Raji (cell line): Measurements from ENCODE around the gene ACTN1.

Experiments
- POLR2A ChIP-seq: IDR thresholded peaks from 2 replicates; pipeline ENCODE4 v1.6.1; 2011; ENCODE audit warnings: low read depth, low read length, control low read depth; ENCODE audit not compliant: insufficient read depth

The ACTN1 gene

DNA sequence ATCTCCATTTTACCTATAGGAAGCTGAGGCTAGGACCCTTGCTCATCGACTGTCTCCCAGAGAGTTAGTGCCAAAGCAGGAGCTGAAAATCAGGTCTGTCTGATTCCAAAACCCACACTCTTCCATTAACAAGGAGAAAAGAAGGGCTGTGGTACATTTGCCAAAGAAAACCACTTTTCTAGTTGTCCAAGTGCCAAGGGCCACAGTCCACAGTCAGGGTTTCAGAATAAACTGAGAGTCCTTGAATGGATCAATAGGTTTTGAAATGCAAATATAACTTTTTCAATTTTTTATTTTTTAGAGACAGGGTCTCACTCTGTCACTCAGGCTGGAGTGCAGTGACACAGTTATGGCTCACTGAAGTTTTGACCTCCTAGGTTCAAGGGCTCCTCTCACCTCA, 130.8 kb downstream of the ACTN1 start:
- no peak for TF ChIP-seq POLR2A

DNA sequence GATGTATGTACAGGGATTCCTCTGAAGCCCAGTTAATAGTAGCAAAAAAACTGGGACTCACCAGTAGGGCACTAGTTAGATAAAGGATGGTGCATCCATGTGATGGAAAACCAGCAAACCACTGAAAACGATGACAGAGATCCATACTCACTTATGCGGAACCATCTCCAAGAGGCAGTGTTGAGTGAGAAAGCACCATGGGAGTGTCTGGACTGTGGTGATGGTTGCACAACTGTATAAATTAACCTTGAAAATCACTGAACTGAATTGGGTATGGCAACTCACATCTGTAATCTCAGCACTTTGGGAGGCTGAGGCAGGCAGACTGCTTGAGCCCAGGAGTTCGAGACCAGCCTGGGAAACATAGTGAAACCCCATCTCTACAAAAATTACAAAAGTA, 132.6 kb downstream of the ACTN1 start:
- no peak for TF ChIP-seq POLR2A

DNA sequence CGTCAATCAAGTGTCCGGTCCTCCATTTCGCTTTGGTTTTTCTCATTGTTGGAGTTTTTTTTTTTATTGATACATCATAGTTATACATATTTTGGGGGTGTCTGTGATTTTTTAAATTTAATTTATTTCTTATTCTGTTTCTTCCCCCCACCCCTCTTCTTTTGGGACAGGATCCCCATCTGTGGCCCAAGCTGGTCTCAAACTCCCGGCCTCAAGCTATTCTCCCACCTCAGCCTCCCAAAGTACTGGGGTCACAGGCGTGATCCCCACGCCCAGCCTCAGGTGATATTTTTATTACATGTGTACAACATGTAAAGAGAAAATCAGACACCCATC, 134.9 kb downstream of the ACTN1 start:
- no peak for TF ChIP-seq POLR2A

DNA sequence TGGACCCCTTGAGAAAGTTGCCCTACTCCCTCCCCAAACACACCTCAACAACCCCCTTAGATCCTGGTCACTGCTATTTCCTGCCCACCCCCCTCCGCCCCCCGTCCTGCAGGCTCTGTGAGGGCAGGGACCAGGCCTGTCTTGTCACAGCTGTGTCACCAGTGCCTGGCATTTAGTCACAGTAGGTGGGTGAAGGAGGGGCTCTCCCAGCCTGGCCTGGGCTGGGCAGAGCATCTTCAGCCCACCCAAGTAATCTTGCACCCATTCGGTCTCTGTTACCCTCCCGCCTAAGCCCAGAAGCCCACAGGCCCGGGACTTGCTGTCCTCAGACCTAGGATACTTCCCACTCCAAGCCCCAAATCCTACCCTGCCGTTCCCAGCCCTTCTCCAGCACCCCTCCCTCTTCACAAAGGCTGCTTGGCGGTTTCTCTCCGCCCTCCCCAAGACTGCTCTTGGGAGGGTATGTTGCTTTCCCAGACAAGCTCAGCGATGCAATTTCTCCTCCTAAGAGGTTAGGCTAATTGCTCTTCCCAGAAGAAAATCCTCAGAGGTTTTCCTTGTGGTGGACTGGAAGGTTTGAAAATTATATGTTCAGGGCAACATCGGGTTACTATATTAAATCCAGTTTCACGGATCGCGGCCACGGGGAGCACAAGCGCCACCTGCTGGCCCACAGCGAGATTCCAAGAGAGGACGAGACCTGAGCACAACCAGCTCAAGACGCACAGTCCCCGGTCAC, 135.5 kb downstream of the ACTN1 start:
- TF ChIP-seq POLR2A = no peak

DNA sequence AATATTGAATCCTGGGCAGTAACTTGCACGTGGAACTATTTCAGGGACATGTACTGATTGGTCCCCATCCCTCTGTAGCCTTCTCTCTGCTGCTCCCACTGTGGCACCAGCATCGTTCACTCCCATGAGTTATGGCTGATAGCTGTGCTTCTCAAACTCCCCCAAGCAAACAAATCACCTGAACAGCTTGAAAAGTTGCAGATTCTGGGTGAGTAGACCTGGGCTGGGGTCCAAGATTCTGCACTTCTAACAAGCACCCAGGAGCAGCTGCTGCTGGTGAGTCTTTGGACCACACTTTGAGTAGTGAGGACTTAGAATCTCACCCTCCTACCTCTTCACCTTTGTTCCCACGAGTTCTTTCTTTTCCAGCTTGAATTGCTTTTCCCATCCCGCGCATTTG, 136.8 kb downstream of the ACTN1 start:
- no peak for TF ChIP-seq POLR2A

DNA sequence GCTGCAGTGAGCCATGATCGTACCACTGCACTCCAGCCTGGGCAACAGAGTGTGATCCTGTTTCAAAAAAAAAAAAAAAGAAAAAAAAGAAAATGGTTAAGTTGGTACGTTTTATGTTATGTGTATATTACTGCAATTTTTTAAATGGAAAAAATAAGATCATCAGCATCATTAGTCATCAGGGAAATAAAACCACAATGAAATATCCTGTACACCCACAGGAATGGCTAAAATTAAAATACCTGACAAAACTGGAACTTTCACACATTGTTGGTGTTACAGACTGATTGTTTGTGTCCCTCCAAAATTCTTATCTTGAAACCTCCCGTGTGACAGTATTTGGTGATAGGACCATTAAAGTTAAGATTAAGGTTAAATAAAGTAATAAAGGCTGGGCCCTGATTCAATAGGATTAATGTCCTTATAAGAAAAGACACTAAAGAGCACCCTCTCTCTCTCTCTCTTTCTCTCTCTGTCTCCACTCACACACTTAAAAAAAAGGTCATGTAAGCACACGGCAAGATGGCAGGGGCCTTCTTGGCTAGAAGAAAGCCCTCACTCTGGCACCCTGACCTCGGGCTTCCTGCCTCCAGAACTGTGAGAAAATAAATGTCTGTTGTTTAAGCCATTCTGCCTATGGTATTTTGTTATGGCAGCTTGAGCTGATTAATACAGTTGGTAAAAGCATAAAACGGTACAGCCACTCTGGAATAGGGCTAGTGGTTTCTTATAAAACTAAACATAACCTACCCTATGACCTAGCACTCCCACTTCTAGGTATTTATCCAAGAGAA, 137.9 kb downstream of the ACTN1 start:
- TF ChIP-seq POLR2A = no peak

DNA sequence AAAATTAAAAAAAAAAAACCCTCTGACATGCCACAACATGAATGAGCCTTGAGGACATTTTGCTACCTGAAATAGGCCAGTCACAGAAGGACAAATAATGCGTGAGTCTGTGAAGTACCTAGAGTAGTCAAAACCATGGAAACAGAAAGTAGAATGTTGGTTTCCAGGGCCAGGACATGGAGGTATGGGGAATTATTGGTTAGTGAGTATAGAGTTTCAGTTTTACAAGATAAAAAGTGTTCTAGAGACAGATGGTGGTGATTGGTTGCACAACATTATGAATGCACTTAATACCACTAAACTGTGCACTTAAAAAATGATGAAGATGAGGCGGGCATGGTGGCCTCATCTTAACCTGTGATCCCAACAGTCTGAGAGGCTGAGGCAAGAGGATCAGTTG, 138.6 kb downstream of the ACTN1 start:
- no peak for TF ChIP-seq POLR2A

DNA sequence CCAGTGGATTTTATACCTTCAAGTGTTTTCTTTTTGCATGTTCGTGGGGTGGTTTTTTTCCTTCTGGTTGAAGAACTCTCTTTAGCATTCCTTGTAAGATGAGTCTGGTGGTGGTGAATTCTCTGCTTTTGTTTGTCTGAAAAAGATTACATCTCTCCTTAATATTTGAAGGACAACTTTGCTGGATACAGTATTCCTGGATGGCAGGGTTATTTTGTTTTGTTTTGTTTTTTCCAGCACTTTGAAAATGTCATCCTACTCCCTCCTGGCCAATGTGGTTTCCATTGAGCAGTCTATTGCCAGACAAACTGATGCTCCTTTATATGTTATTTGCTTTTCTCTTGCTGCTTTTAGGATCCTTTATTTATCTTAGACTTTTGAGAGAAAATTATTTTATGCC, 143.0 kb downstream of the ACTN1 start:
- no peak for TF ChIP-seq POLR2A

DNA sequence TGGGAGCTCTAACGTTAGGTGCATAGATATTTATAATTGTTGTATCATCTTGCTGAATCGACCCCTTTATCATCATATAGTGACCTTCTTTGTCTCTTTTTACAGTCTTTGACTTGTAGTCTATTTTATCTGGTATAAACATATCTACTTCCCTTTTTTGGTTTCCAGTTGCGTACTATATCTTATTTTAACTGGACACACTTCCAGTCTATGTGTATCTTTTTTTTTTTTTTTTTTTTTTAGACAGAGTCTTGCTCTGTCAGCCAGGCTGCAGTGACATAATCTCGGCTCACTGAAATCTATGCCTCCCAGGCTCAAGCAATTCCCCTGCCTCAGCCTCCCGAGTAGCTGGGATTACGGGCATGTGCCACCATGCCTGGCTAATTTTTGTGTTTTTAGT, 144.3 kb downstream of the ACTN1 start:
- no peak for TF ChIP-seq POLR2A

DNA sequence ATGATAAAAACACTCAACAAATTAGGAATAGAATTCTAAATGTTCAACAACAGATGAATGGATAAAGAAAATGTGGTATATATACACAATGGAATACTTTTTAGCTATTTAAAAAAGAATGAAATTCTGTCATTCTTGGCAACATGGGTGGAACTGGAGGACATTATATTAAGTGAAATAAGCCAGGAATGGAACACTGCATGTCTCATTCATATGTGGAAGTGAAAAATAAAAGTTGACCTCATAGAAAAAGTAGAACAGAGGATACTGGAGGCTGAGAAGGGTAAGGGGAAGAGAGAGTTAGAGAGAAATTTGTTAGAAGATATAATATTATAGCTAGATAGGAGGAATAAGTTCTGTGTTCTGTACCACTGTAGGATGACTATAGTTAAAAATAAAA, 150.4 kb downstream of the ACTN1 start:
- no peak for TF ChIP-seq POLR2A

DNA sequence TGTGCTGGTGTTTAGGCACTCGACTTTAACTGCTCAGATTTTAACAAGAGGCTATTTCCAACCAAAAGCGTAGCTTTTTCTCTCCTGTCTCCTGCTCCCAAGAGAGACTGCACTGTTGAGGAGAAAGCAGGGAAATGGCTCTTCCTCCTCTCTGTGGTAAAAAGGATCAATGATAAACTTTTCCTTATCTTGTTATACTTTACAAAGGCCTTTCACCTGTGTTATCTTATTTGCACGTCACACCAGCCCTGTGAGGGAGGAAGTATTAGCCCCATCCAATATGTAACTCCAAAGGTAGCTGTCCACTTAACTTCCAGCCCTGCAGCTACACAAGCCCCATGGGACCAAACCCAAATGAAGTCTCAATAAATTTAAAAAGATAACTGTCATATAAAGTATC, 153.4 kb downstream of the ACTN1 start:
- no peak for TF ChIP-seq POLR2A

DNA sequence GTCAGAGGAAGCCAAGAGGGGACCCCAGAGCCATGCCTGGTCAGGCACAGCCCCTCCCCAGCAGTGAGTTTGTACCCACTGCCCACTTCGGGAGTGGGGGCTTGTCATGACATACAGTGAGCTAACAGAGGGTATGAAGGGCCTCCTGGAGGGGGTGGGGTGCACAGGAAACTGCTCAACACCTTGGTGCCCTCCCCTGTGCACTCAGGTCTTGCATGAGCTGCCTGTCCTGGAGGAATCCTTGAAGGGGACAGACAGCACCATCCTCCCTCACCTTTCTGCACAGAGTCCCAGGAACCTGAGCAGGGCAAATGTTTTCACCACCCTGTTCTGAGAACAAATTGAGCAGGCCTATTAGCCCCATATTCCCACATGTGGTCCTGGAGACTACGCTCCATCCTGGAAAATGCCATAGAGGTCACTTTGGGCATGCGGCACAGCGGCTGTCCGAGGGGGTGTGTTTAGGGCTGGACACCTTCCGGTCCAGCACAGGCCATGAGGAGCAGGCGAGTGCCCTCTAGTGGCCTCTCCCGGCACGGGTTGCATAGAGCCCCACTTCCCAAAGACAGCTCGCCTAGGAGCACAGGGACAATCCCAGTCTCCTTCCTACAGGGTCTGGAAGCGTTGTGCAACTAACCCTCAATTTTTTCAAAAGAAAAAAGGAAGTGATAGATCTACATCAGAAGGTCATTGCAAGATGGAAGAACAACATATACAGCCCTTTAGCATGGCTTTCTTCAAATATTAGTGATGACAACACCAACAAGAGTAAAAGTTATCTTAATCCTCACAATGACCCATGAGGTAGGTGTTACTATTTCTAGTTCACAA, 154.4 kb downstream of the ACTN1 start:
- TF ChIP-seq POLR2A = no peak

DNA sequence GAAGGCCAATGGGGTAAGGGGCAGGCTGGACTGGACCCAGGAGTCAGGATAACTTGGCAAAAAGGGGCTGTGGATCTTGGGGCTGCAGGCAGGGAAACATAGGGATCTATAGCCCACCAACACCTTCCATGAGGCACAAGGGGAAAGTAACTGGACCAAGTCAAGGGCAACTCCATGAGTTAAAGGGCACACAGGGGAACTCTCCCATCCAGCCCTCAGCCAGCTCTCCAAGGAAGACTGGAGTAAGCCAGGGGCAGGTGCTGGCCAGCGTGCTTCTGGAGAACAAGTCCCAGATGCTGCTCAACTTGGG, 154.9 kb downstream of the ACTN1 start:
- TF ChIP-seq POLR2A = no peak
